GM18873 (cell line): ENCODE measurements around the gene LDAH.
"Not testable (repeated sequence)": the region's sequence is repeated elsewhere in the genome, so short reads cannot be mapped to it uniquely, and the experiment has no call there.

Experiments used
- ATAC-seq: cut with Tn5 transposase; IDR thresholded peaks from one replicate; pipeline ENCODE4 v1.9.1; 2021; ENCODE audit warnings: mild to moderate bottlenecking, moderate library complexity, moderate number of reproducible peaks; ENCODE audit not compliant: unreplicated experiment, low FRiP score

The LDAH gene

DNA sequence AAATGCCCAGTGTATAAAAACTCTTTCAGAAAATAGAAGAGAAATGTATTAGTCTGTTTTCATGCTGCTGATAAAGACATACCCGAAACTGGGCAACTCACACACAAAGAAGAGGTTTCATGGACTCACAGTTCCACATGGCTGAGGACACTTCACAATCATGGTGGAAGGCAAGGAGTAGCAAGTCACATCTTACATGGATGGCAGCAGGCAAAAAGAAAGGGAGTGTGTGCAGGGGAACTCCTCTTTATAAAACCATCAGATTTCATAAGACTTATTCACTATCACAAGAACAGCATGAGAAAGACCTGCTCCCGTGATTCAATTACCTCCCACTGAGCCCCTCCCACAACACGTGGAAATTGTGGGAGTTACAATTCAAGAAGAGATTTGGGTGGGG, 29.0 kb downstream of the LDAH start:
- not testable (repeated sequence) for ATAC-seq

GRCh38 chr2:20781656-20782265, 41.1 kb downstream of the LDAH start:
- ATAC-seq = no peak

GRCh38 chr2:20771299-20771698, 51.6 kb downstream of the LDAH start:
- no peak for ATAC-seq

GRCh38 chr2:20766798-20767644, 55.9 kb downstream of the LDAH start:
- no peak for ATAC-seq

DNA sequence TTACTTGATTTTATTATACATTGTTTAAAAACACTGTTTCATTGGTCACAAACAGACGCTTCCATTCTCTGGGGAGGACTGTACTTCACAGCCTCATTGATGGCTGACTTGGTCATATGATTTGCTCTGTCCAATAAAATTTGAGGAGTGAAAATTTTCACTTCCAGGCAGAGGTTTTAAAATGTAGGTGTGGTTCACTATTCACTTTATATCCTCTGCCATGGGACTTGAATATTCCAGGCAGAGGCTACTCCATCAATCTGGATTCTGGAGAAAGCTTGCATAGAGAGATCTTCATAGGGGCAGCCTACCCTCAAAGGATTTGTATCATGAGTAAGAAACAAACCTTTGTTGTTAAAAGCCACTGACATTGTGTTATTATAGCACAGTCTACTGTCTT, 56.7 kb downstream of the LDAH start:
- ATAC-seq = no peak

DNA sequence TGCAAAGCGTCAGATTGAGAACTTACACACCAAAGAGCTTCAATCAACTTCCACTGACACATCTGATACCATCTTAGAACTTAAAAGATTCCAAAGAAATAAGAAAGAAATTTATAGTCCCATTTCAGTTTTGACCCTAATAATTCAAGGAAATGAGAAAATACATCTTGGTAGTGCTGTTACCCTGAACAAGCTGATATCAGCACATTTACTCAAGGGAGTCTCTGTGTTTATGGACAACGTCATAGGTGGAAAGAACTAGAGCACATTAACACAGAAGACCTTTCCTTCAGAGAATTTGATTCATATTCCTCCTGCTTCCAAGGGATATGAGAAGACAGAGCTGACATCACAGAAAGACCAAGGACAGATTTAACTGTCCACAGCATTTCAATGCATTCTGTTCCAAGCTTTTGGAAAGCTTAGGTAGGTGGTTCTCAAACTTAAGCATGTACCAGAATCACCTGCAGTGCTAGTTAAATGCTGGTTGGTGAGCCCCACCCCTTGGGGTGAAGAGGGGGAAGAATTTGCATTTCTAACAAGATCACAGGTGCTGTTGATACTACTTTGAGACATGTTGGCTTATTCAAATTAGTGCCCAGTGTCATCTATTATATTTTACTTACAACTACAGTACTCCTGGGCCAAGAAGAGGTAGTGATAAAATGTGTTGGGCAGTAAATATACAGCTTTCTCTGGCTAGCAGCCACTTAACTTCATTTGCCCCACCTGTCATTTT, 59.8 kb downstream of the LDAH start:
- no peak for ATAC-seq

GRCh38 chr2:20759487-20759886, 63.4 kb downstream of the LDAH start:
- ATAC-seq = no peak

GRCh38 chr2:20758997-20759396, 63.9 kb downstream of the LDAH start:
- peak; percentile 90 for ATAC-seq

DNA sequence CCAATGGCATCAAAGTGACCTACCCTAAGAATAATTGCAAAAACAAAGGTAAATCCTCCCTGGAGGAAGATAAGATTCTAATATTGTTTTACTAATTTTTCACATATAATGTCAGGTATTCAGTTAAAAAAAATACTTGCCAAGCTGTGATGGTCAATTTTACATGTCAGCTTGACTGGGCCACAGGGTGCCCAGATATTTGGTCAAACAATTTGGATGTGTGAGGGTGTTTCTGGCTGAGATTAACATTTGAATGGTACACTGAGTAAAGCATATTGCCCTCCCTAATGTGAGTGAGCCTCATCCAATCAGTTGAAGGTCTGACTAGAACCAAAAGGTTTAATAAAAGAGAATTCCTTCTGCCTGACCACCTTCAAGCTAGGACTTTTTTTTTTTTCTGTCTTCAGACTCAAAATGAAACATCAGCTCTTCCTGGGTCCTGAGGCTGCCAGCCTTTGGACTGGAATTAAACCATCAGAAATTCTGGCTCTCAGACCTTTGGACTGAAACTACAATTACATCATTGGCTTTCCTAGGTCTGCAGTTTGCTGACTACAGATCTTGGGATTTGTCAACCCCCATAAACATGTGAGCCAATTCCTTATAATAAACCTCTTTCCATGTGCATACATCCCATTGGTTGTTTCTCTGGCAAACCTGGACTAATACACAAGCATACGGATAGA, 65.4 kb downstream of the LDAH start:
- ATAC-seq = no peak

DNA sequence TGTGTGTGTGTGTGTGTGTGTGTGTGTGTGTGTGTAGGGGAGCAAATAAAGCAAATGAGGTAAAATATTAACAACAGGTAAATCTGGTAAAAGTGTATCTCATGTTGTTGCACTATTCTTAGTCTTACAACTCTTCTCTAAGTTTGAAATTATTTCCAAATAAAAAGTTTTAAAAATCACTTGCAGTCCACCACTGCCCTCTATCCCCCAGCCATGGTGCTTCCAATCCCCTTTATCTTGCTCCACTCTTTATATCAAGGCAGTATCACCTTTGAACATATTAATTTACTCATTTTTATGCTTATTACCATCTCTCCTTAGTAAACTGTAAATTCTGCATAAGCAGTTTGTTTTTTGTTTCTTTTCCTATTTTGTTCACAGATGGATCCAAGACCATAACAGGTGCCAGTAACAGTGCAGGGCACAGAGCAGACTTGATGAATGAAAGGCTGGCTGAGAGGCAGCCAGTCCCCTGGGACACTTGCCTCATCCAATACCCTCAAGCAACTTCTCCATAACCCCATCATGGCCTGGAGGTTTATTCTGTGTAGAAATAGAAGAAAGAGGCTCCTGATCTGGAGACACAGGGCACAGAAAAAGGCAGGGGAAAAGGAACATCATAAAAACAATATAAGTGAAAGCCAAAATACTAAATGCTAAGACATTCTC, 67.6 kb downstream of the LDAH start:
- ATAC-seq = no peak

GRCh38 chr2:20752293-20752692, 70.6 kb downstream of the LDAH start:
- no peak for ATAC-seq

DNA sequence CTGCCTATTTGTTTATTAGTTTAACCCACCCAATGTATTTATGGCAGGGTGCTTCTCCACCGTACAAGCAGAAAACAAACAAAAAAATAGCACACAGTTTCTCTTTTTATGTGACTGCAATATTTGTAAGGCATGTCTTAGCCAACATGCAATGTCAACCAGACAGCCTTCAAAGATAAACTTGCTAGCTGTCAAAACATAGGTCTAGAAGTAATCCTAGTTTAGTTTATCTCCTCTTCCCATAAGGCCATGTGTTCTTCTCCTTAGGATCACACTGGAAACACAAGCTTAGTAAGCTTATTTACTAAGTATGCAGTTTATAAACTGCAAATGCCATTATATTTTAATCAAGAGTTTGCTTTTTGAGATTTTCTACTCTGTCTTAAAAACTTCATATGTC, 75.6 kb downstream of the LDAH start:
- ATAC-seq = no peak

GRCh38 chr2:20745924-20746555, 76.9 kb downstream of the LDAH start:
- no peak for ATAC-seq

- ATAC-seq = peak; percentile 93
These were observed 78.2 kb downstream of the LDAH start for GRCh38 chr2:20744366-20745335.

- ATAC-seq = no peak
These were observed 84.1 kb downstream of the LDAH start for GRCh38 chr2:20738772-20739171.

DNA sequence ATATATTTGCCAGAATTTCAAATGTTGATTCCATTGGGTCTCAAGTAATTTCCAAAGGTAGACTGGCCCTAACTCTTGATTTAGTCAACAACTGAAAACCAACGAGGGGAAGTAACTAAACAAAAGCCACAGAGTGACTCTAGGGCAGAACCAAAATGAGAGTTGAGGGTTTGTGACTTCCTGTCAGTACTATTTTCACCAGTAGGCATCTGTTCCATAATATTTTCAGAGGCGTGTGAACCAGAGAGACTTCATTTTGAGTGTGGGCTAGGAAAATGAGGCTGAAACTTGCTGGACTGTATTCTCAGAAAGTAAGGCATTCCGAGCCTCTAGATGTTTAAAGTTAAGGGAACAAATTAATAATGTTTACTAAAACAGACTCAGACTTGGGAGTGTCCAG, 85.4 kb downstream of the LDAH start:
- peak; percentile 97 for ATAC-seq

- no peak for ATAC-seq
These were observed 94.7 kb downstream of the LDAH start for GRCh38 chr2:20728114-20728758.

DNA sequence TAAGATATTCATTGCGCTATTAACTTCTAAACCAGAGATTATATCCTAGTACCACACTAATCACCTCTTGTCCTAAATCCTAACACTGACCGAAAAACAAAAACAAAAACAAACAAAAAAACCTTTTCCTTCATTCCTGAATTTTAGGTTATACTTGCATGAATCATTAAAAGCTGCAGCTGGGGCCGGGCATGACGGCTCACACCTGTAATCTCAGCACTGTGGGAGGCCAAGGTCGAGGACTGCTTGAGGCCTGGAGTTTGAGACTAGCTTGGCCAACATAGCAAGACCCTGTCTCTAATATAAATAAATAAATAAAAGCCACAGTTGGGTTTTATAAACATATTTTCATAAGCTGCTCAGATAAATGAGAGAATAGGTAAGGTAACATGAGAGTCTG, 96.0 kb downstream of the LDAH start:
- ATAC-seq = no peak
